ENCODE results near the gene NLRP3.
"Not testable (repeated sequence)": the region's sequence is repeated elsewhere in the genome, so short reads cannot be mapped to it uniquely, and the experiment has no call there.

Gene NLRP3

GRCh38 chr1:247392088-247392487 is 23.9 kb upstream of the NLRP3 start:
- no peak for DNase-seq

- DNase-seq, result not testable (repeated sequence)
Measured at GRCh38 chr1:247395075-247395474, 20.9 kb upstream of the NLRP3 start.

- DNase-seq, result no peak
Measured at GRCh38 chr1:247400685-247401084, 15.3 kb upstream of the NLRP3 start.

DNA sequence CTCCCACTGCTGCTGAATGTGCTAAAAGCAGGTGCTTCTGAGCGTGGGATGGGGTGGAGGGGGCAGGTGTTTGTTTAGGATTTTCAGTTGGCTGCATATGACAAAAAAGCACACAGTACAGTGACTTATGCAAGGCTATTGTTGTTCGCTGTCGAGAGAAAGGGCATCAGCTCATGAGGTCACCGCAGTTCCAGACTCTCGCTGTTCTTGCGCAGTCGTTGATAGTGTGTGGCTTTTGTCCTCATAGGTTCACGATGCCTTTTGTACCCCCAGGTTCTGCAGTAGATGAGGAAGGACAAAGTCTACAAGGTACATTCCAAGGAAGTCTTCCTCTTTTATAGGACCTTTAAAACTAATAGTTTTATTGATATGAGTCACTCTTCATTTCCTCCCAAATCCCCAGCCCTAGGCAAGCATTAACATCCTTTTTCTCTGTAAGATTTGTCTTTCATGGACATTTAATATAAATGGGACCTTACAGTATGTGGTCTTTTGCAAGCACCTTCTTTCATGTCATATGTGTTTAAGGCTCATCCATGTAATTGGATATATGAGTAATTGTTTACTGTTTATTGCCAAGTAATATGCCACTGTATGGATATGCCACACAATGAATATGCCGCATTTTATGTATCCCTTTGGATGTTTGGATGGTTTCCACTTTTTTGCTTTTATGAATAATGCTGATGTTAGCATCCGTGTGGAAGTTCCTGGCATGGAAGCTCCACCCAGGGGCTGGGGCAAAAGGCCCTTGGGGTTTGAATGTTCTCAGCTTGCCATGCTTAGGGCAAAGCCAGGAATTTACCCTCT is 14.5 kb upstream of the NLRP3 start:
- DNase-seq, result no peak

DNA sequence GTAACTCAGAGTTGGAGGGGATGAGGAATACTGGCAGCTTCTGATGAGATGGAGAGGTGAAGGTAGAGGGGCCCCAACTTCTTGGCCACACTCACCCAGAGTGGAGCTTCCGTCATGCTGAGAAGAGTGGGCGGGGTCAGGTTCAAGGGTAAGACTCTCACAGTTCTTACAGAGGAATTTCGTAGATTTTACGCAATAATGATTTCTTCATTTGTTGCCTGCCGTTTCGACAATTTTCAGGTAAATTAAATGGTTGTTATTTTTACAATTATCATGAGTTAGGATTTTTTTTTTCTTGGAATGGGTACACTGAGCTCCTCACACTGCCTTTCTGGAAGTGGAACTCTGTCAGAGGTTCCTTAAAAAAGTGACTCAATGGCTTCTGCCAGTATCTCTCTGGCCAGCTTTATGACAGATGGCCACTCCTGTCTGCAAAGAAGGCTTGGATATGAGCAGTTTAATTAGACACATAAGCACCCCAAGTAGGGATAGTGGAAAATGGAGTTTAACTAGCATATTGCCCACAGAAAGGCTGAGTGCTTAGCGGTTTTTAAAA is 13.8 kb upstream of the NLRP3 start:
- no peak for DNase-seq

- no peak for DNase-seq
Measured at GRCh38 chr1:247406014-247406656, 9.8 kb upstream of the NLRP3 start.

DNA sequence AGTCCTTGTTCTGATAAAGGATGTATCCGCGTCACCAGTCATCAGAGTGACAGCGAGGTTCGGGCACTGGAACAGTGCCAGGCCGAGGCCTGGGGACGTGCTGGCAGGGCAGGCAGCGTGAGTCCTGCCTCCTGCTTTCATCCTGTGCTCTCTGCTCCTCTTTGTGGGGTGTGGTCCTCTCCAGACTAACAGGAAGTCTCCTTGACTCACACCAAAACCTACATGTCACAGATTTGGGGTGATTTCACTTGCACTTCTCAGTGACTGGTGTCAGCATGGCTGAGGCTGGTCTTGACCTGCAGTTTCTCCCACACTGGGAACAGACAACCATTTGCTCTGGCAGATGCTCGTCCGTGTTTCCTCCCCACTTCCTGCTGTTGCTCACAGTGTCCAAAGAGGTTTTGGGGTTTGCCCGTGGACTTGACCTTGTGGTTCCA is 8.8 kb upstream of the NLRP3 start:
- DNase-seq, result peak in 2 of 4 experiments; percentile 8 to 12

DNA sequence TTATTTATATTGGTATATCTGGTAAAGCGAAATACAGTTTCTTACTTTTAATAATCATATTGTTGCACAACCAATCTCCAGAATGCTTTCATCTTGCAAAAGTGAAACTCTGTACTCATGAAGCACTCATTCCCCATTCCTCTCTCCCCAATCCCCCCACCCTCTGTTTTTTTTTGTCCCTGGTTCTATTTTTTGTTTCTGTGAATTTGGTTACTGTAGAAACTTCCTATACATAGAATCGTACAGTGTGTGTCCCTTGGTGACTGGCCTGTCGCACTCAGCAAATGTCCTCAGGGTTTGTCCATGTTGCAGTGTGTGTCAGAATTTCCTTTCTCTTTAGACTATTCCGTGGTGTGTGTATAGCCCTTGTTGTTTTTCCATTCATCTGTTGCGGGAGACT is 7.9 kb upstream of the NLRP3 start:
- DNase-seq, result no peak

DNA sequence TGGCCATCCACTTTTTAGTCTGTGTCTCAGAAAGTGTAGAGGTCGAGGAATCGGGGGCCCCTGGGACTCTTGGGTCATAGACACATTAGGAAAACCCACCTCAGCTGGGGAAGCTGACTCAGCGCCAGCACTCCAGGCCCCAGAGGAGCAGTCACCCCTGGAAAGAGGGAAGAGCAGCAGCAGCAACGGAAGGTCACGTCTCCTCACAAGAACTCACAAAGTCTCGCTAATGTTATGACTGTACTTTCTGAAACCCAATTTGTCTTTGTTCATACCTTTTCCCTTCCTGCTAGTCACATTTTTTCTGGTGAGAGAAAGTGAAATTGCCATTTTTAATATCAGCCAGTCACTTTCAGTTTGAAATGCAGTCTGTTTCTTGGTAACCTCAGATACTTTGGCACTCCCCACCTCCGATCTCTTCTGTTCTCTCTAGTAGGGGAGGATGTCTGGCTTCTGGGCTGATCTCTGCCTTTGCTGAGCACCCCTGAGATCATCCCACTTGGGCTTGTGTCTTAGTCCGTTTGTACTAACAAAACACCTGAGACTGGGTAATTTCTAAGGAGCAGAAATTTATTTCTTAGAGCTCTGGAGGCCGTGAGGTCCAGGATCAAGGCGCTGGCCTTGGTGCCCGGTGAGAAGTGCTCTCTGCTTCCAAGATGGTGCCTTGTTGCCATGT is 6.0 kb upstream of the NLRP3 start:
- no peak for DNase-seq

GRCh38 chr1:247411621-247412327 is 4.2 kb upstream of the NLRP3 start:
- no peak for DNase-seq

GRCh38 chr1:247417831-247418230 is 1.9 kb downstream of the NLRP3 start:
- DNase-seq, result no peak

- no peak for DNase-seq
Measured at GRCh38 chr1:247419336-247419735, 3.4 kb downstream of the NLRP3 start.

GRCh38 chr1:247421074-247421473 is 5.1 kb downstream of the NLRP3 start:
- DNase-seq, result no peak

- no peak for DNase-seq
Measured at GRCh38 chr1:247429496-247429895, 13.5 kb downstream of the NLRP3 start.

- DNase-seq, result no peak
Measured at GRCh38 chr1:247430434-247430833, 14.5 kb downstream of the NLRP3 start.

DNA sequence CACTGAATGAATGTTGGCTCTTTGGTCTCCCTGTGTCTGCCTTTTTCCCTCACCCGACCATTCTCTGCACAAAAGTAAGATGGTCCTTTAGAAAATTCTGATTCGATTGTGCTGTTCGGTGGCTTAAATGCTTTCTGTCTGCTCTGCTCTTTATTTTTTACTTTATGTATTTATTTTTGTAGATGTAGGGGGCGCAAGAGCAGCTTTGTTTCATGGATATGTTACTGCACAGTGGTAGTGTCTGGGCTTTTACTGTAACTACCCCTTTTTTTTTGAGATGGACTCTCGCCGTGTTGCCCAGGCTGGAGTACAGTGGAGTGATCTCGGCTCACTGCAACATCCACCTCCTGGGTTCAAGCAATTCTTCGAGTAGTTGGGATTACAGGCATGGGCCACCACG is 15.7 kb downstream of the NLRP3 start:
- DNase-seq, result no peak

DNA sequence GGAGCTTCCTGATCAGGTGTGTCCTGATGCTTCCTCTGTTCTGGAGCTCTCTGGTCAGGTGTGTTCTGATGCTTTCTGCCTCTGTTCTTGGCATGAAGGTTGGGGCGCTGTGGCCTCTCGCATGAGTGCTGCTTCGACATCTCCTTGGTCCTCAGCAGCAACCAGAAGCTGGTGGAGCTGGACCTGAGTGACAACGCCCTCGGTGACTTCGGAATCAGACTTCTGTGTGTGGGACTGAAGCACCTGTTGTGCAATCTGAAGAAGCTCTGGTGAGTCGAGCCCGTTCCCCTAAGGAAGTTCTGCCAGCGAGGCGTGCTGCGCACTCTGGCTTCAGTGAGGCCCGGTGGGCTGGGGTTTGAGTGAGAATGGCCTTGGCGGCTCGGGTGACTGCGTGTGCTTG is 18.0 kb downstream of the NLRP3 start:
- DNase-seq, result no peak

- DNase-seq, result no peak
Measured at GRCh38 chr1:247435030-247435758, 19.2 kb downstream of the NLRP3 start.

GRCh38 chr1:247435759-247436147 is 19.8 kb downstream of the NLRP3 start:
- no peak for DNase-seq

DNA sequence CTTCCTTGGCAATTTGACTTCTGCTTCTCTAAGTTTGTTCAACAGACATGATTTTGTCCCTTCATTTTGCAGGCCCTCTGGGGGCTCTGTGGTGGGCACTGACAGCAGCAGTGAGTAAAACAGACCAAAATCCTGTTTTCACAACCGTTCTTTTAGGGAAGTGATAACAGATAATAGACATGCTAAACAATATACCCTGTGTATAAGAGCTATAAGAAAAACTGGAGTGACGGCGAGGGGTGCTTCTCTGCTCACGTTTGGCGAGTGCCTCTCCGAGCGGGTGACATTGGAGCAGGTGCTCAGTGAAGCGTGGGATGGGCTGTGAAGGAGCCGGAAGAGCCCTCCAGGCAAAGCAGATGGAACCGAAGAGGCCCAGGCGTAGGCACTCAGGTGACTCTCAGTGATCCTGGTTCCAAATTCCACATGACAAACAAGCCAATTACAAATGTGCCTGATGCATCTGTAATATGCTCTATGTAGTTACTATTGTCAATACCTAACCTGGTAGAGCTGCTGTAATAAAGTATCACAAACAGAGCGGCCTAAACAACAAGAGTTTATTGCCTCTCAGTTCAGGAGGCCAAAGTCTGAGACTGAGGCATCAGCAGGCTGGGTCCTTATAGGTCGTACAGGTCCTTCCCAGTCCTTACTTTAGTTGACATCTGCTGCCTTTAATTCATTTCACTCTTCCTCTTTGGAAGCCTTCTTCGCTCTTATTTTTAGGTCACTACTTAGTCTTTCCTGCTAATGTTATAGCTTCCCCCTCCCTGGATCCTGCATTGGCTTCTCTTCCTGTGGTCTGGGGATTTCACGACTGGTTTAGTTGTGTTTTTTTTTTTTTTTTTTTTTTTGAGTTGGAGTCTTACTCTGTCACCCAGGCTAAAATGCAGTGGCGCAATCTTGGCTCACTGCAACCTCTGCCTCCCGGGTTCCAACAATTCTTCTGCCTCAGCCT is 21.9 kb downstream of the NLRP3 start:
- DNase-seq, result no peak

DNA sequence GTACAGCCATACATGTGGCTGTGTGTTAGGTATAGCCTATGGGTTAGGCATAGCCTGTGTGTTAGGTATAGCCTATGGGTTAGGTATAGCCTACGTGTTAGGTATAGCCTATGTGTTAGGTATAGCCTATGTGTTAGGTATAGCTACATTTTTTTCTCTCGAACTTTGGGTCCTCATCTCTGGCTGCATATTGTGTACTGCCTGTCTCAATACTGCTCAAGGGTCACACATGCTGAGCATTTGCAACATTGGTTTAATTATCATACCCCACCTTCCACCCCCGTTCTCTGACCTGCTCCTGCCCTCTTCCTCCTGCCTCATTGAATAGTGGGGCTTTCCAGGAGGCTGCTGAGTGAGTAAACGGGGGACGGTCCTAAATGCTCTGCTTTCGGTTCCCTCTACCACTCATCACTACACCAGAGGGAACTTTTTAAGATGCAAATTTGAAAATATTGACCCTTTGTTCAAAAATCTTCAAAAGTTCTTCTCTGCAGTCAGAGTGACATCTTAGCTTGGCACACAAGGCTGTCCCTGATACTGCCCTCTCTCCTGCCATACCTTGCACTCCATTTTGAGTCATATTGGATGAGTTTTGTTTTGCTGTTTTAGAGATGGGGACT is 24.1 kb downstream of the NLRP3 start:
- no peak for DNase-seq

Measured in activated CD4-positive, CD25-positive, alpha-beta regulatory T cell (primary cell).